Liver (tissue), 3 donors: ENCODE data around the gene LSM14B.

Experiments used
- EGR1 ChIP-seq, 2 donors: IDR thresholded peaks; 2 replicates each; pipeline ENCODE4 v1.6.1; 2016 to 2018; ENCODE audit warnings: antibody characterized with exemption in 2 of 2, low read depth in 2 of 2
- GABPA ChIP-seq, 2 donors: IDR thresholded peaks in 1 of 2; conservative IDR thresholded peaks in 1 of 2; 2 replicates each; pipeline ENCODE4 v1.6.1; 2016; ENCODE audit warnings: antibody characterized with exemption in 2 of 2, mild to moderate bottlenecking in 1 of 2, moderate library complexity in 1 of 2
- RAD21 ChIP-seq, 2 donors: IDR thresholded peaks; 2 replicates each; pipeline ENCODE4 v1.6.1; 2016; ENCODE audit warnings: antibody characterized with exemption in 2 of 2, mild to moderate bottlenecking in 2 of 2
- RXRA ChIP-seq, 2 donors: IDR thresholded peaks; 2 replicates each; pipeline ENCODE4 v1.6.1; 2017 to 2018; ENCODE audit warnings: antibody characterized with exemption in 2 of 2, mild to moderate bottlenecking in 1 of 2
- SP1 ChIP-seq: IDR thresholded peaks from 2 replicates; pipeline ENCODE4 v1.6.1; 2018; ENCODE audit warnings: antibody characterized with exemption, mild to moderate bottlenecking
- TAF1 ChIP-seq: conservative IDR thresholded peaks from 2 replicates; pipeline ENCODE4 v1.6.1; 2016; ENCODE audit warnings: antibody characterized with exemption, mild to moderate bottlenecking
- YY1 ChIP-seq: IDR thresholded peaks from 2 replicates; pipeline ENCODE4 v1.6.1; 2016; ENCODE audit warnings: antibody characterized with exemption, mild to moderate bottlenecking
- TF ChIP-seq, protein P1 (sequence below): IDR thresholded peaks from 2 replicates; pipeline ENCODE4 v1.6.1; 2016; ENCODE audit warnings: antibody characterized with exemption, mild to moderate bottlenecking
- TF ChIP-seq, protein P2 (sequence below): fragments of 150-350 bp; IDR thresholded peaks from 2 replicates; pipeline ENCODE4 v1.5.1; 2017; ENCODE audit warnings: improper control_type of control experiment, low read depth, low read length; ENCODE audit not compliant: missing input control
- TF ChIP-seq, protein P3 (sequence below): IDR thresholded peaks from 2 replicates; pipeline ENCODE4 v1.6.1; 2016; ENCODE audit warnings: antibody characterized with exemption
- TF ChIP-seq, protein P4 (sequence below): IDR thresholded peaks from 2 replicates; pipeline ENCODE4 v1.6.1; 2016; ENCODE audit warnings: antibody characterized with exemption
- TF ChIP-seq, protein P5 (sequence below): IDR thresholded peaks from 2 replicates; pipeline ENCODE4 v1.6.1; 2016; ENCODE audit warnings: antibody characterized with exemption
- donor health status: healthy.
- donor health status: healthy.

DNA sequence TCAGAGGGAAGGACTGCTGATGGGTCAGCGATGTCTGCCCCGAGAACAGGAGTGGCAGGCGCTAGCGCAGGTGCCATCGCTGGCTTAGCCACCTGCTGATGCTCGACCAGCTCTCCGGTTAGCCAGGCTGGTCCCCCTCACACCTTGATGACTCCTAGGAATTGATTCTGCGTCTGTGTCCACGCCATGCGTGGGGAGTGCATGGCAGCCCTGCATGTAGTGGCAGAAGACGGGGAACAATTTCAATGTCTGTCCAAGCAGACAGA is 28.0 kb downstream of the LSM14B start:
- TF ChIP-seq, protein P1, sequence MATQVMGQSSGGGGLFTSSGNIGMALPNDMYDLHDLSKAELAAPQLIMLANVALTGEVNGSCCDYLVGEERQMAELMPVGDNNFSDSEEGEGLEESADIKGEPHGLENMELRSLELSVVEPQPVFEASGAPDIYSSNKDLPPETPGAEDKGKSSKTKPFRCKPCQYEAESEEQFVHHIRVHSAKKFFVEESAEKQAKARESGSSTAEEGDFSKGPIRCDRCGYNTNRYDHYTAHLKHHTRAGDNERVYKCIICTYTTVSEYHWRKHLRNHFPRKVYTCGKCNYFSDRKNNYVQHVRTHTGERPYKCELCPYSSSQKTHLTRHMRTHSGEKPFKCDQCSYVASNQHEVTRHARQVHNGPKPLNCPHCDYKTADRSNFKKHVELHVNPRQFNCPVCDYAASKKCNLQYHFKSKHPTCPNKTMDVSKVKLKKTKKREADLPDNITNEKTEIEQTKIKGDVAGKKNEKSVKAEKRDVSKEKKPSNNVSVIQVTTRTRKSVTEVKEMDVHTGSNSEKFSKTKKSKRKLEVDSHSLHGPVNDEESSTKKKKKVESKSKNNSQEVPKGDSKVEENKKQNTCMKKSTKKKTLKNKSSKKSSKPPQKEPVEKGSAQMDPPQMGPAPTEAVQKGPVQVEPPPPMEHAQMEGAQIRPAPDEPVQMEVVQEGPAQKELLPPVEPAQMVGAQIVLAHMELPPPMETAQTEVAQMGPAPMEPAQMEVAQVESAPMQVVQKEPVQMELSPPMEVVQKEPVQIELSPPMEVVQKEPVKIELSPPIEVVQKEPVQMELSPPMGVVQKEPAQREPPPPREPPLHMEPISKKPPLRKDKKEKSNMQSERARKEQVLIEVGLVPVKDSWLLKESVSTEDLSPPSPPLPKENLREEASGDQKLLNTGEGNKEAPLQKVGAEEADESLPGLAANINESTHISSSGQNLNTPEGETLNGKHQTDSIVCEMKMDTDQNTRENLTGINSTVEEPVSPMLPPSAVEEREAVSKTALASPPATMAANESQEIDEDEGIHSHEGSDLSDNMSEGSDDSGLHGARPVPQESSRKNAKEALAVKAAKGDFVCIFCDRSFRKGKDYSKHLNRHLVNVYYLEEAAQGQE: no peak
- TF ChIP-seq, protein P2, sequence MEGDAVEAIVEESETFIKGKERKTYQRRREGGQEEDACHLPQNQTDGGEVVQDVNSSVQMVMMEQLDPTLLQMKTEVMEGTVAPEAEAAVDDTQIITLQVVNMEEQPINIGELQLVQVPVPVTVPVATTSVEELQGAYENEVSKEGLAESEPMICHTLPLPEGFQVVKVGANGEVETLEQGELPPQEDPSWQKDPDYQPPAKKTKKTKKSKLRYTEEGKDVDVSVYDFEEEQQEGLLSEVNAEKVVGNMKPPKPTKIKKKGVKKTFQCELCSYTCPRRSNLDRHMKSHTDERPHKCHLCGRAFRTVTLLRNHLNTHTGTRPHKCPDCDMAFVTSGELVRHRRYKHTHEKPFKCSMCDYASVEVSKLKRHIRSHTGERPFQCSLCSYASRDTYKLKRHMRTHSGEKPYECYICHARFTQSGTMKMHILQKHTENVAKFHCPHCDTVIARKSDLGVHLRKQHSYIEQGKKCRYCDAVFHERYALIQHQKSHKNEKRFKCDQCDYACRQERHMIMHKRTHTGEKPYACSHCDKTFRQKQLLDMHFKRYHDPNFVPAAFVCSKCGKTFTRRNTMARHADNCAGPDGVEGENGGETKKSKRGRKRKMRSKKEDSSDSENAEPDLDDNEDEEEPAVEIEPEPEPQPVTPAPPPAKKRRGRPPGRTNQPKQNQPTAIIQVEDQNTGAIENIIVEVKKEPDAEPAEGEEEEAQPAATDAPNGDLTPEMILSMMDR: no peak
- TF ChIP-seq TAF1 (no peak), GABPA (IDR thresholded peaks at IDR 0.05 in 1 of 2, conservative IDR thresholded peaks at IDR 0.05 in 1 of 2) (no peak), RAD21 (IDR thresholded peaks at IDR 0.05) (no peak), EGR1 (IDR thresholded peaks at IDR 0.05; ENCODE audit: low read depth in 2 of 2) (no peak), RXRA (IDR thresholded peaks at IDR 0.05) (no peak), YY1 (no peak), SP1 (no peak)
- TF ChIP-seq, protein P3, sequence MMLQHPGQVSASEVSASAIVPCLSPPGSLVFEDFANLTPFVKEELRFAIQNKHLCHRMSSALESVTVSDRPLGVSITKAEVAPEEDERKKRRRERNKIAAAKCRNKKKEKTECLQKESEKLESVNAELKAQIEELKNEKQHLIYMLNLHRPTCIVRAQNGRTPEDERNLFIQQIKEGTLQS: no peak
- TF ChIP-seq, protein P4, sequence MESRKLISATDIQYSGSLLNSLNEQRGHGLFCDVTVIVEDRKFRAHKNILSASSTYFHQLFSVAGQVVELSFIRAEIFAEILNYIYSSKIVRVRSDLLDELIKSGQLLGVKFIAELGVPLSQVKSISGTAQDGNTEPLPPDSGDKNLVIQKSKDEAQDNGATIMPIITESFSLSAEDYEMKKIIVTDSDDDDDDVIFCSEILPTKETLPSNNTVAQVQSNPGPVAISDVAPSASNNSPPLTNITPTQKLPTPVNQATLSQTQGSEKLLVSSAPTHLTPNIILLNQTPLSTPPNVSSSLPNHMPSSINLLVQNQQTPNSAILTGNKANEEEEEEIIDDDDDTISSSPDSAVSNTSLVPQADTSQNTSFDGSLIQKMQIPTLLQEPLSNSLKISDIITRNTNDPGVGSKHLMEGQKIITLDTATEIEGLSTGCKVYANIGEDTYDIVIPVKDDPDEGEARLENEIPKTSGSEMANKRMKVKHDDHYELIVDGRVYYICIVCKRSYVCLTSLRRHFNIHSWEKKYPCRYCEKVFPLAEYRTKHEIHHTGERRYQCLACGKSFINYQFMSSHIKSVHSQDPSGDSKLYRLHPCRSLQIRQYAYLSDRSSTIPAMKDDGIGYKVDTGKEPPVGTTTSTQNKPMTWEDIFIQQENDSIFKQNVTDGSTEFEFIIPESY: no peak
- TF ChIP-seq, protein P5, sequence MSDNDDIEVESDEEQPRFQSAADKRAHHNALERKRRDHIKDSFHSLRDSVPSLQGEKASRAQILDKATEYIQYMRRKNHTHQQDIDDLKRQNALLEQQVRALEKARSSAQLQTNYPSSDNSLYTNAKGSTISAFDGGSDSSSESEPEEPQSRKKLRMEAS: no peak
